HepG2 (cell line): ENCODE measurements around the gene ZNF331. TPM values are rescaled to one million over a fixed set of nuclear protein-coding genes. Genes with fewer than 3 reads are reported as not detected.

Experiments used
- ATAC-seq: fragments of 200-7000 bp; cut with Tn5 transposase; 3 replicates; pipeline ENCODE4 v1.9.1; 2020; ENCODE audit warnings: mild to moderate bottlenecking, moderate library complexity
- BruUV-seq: library from RNA; stranded (reverse); fragments of 400-500 nt; replicated peaks from 2 replicates; lab custom pipeline; 2021; lab: Mats Ljungman, UMichigan
- CTCF ChIA-PET: fragments of 300-600 bp; formaldehyde crosslinking; extraction: SDS; loops from one replicate; lab custom pipeline; 2021; ENCODE audit warnings: low total read pairs, inconsistent platforms, low intra/inter-chr PET ratio; lab: Yijun Ruan, JAX
- POLR2A ChIA-PET: fragments of 350-600 bp; sonication (Branson Sonifier 250); formaldehyde crosslinking; loops from one replicate; lab custom pipeline; 2020; ENCODE audit warnings: antibody characterized with exemption, inconsistent platforms; lab: Yijun Ruan, JAX
- DNase-seq: peaks from one replicate; pipeline ENCODE4 v3.0.0-alpha.2; 2015; ENCODE audit warnings: low spot score
- FAIRE-seq: peaks from 3 replicates; lab custom pipeline; 2011; peaks lifted over from hg19 to GRCh38; lab: Jason Lieb, UNC
- H2AFZ ChIP-seq: one replicate; pipeline ENCODE4 v1.6.1; 2011; ENCODE audit warnings: low read length, inconsistent platforms
- H3K27ac ChIP-seq: fragments of 300-600 bp; 3 replicates; pipeline ENCODE4 v1.8.0; 2011; ENCODE audit warnings: mixed run types, mild to moderate bottlenecking, mixed read lengths, low read length, inconsistent platforms; ENCODE audit not compliant: insufficient read depth; ENCODE audit errors: extremely low read length
- H3K27me3 ChIP-seq, 2 experiments: fragments of 200-600 bp in 1 of 2; 2 replicates in 1 of 2; 3 replicates in 1 of 2; pipeline versions ENCODE4 v1.6.0 to v1.8.0; 2011; ENCODE audit warnings: low read length in 2 of 2, mild to moderate bottlenecking in 2 of 2, moderate library complexity in 2 of 2, inconsistent platforms in 1 of 2; ENCODE audit not compliant: insufficient read depth in 2 of 2, control insufficient read depth in 1 of 2
- H3K36me3 ChIP-seq, 2 experiments: fragments of 200-600 bp in 1 of 2; replicated peaks in 1 of 2; 2 replicates in 1 of 2; 3 replicates in 1 of 2; pipeline versions ENCODE4 v1.5.1 to v1.8.0; 2011; ENCODE audit warnings: low read length in 2 of 2, inconsistent platforms in 1 of 2; ENCODE audit not compliant: insufficient read depth in 2 of 2, control insufficient read depth in 1 of 2
- H3K4me1 ChIP-seq: 2 replicates; pipeline ENCODE4 v1.5.1; 2012; ENCODE audit warnings: low read length, inconsistent platforms; ENCODE audit not compliant: insufficient read depth
- H3K4me2 ChIP-seq: 2 replicates; pipeline ENCODE4 v1.6.0; 2011; ENCODE audit warnings: low read depth, low read length, inconsistent platforms
- H3K4me3 ChIP-seq, 3 experiments: fragments of 200-600 bp in 1 of 3; sonication (generic), shearing (Covaris generic) in 1 of 3; replicated peaks in 1 of 3; 2 replicates each; pipeline ENCODE4 v1.5.1; 2011 to 2016; ENCODE audit warnings: low read length in 3 of 3, inconsistent platforms in 2 of 3, low read depth in 2 of 3, mild to moderate bottlenecking in 2 of 3, control low read depth in 1 of 3, mixed read lengths in 1 of 3; ENCODE audit not compliant: insufficient read depth in 1 of 3
- H3K79me2 ChIP-seq: one replicate; pipeline ENCODE4 v1.6.1; 2011; ENCODE audit warnings: low read length, inconsistent platforms; ENCODE audit not compliant: insufficient read depth
- H3K9ac ChIP-seq: 2 replicates; pipeline ENCODE4 v1.6.0; 2011; ENCODE audit warnings: mild to moderate bottlenecking, low read depth, low read length, inconsistent platforms; ENCODE audit not compliant: insufficient read depth
- H3K9me3 ChIP-seq: 2 replicates; pipeline ENCODE4 v1.5.1; 2012; ENCODE audit warnings: mild to moderate bottlenecking, low read length
- H4K20me1 ChIP-seq: 2 replicates; pipeline ENCODE4 v1.6.0; 2011; ENCODE audit warnings: inconsistent platforms, mild to moderate bottlenecking, low read length, moderate library complexity; ENCODE audit not compliant: insufficient read depth
- AHDC1 ChIP-seq: sonication (generic); formaldehyde crosslinking; IDR thresholded peaks from 2 replicates; pipeline ENCODE4 v1.5.1; 2020; ENCODE audit warnings: mild to moderate bottlenecking, missing genetic modification reagents, borderline replicate concordance
- GFI1 ChIP-seq: sonication (generic); formaldehyde crosslinking; IDR thresholded peaks from 2 replicates; pipeline ENCODE4 v1.5.0; 2020; ENCODE audit warnings: missing genetic modification reagents, mild to moderate bottlenecking, borderline replicate concordance
- GMEB1 ChIP-seq: sonication (generic); formaldehyde crosslinking; IDR thresholded peaks from 2 replicates; pipeline ENCODE4 v1.5.1; 2020; ENCODE audit warnings: missing genetic modification reagents, mild to moderate bottlenecking, borderline replicate concordance
- HDAC1 ChIP-seq: sonication (generic); formaldehyde crosslinking; IDR thresholded peaks from 2 replicates; pipeline ENCODE4 v1.5.1; 2020; ENCODE audit warnings: mild to moderate bottlenecking, missing genetic modification reagents
- IRF9 ChIP-seq: sonication (generic); formaldehyde crosslinking; IDR thresholded peaks from 2 replicates; pipeline ENCODE4 v1.8.0; 2022; ENCODE audit warnings: missing genetic modification reagents, mild to moderate bottlenecking, borderline replicate concordance
- MIXL1 ChIP-seq: IDR thresholded peaks from 2 replicates; pipeline ENCODE4 v1.6.1; 2016
- NBN ChIP-seq: fragments of 450-650 bp; conservative IDR thresholded peaks from 2 replicates; pipeline ENCODE4 v1.6.1; 2017
- SOX13 ChIP-seq, 3 experiments: fragments of 450-650 bp in 1 of 3; sonication (generic) in 1 of 3; formaldehyde crosslinking in 1 of 3; IDR thresholded peaks in 2 of 3; conservative IDR thresholded peaks in 1 of 3; 2 replicates each; pipeline versions ENCODE4 v1.5.0 to v1.6.1; 2016 to 2020; ENCODE audit warnings: antibody characterized with exemption in 1 of 3, mild to moderate bottlenecking in 1 of 3, missing compliant biosample characterization in 1 of 3, missing genetic modification reagents in 1 of 3, moderate library complexity in 1 of 3
- SP5 ChIP-seq: IDR thresholded peaks from 2 replicates; pipeline ENCODE4 v1.6.1; 2016; ENCODE audit warnings: low read depth, borderline replicate concordance
- TARDBP ChIP-seq: sonication (generic); formaldehyde crosslinking; IDR thresholded peaks from 2 replicates; pipeline ENCODE4 v1.8.0; 2022; ENCODE audit warnings: mild to moderate bottlenecking, missing genetic modification reagents
- TEAD3 ChIP-seq: optimal IDR thresholded peaks from 2 replicates; pipeline ENCODE3; 2016; ENCODE audit warnings: borderline replicate concordance
- ZFX ChIP-seq: sonication (generic); formaldehyde crosslinking; IDR thresholded peaks from 2 replicates; pipeline ENCODE4 v1.4.0; 2020; ENCODE audit warnings: mild to moderate bottlenecking, low read depth, missing genetic modification reagents, moderate library complexity
- ZNF160 ChIP-seq: sonication (generic); formaldehyde crosslinking; IDR thresholded peaks from 2 replicates; pipeline ENCODE4 v1.8.0; 2022; ENCODE audit warnings: mild to moderate bottlenecking, inconsistent platforms, missing genetic modification reagents
- ZNF382 ChIP-seq: sonication (generic); formaldehyde crosslinking; IDR thresholded peaks from 2 replicates; pipeline ENCODE4 v1.5.0; 2020; ENCODE audit warnings: missing genetic modification reagents, mild to moderate bottlenecking, borderline replicate concordance
- ZNF383 ChIP-seq: sonication (generic); formaldehyde crosslinking; IDR thresholded peaks from 2 replicates; pipeline ENCODE4 v1.4.0; 2020; ENCODE audit warnings: missing genetic modification reagents, mild to moderate bottlenecking, borderline replicate concordance
- ZNF572 ChIP-seq: sonication (generic); formaldehyde crosslinking; IDR thresholded peaks from 2 replicates; pipeline ENCODE4 v1.5.1; 2020; ENCODE audit warnings: mild to moderate bottlenecking, missing genetic modification reagents
- ZNF7 ChIP-seq: IDR thresholded peaks from 2 replicates; pipeline ENCODE4 v1.6.1; 2016; ENCODE audit warnings: missing biosample characterization, missing genetic modification reagents
- WGBS: methylation state at CpG from one replicate; pipeline ENCODE4 v1.1.6; 2017; ENCODE audit warnings: low lambda C conversion rate; 5-methylcytosine and 5-hydroxymethylcytosine counted together
- in situ Hi-C: cut with HindIII; loops from 2 replicates; pipeline ENCODE4 v1.10.0; 2017; ENCODE audit warnings: low pct_unique_long_range_greater_than_20kb; ENCODE audit not compliant: extremely low pct_ligation_motif_present
- intact Hi-C: fragments of 100-400 bp; cut with micrococcal nuclease; formaldehyde crosslinking; loops from one replicate; pipeline ENCODE4 v1.10.0; 2022; ENCODE audit not compliant: unreplicated experiment
- polyA plus RNA-seq, 8 experiments: library from polyadenylated mRNA; depleted of rRNA in 3 of 8; stranded (reverse) in 7 of 8; unstranded in 1 of 8; fragments of >200 nt; fragmentation: Illumina TruSeq in 4 of 8; extraction: Trizol in 4 of 8; gene quantifications; 2 replicates each; pipeline versions ENCODE4 v1.2.1 to v1.2.3, GENCODE V29; 2011 to 2016; ENCODE audit warnings: low read depth in 4 of 8, missing spikeins in 1 of 8, mixed read lengths in 1 of 8; ENCODE audit not compliant: insufficient read depth in 1 of 8
- total RNA-seq, 5 experiments: library from RNA; depleted of rRNA; stranded (reverse); fragments of >200 nt; fragmentation: Illumina TruSeq; extraction: Trizol; gene quantifications; 2 replicates each; pipeline ENCODE4 v1.2.3, GENCODE V29; 2016; ENCODE audit warnings: low read depth in 1 of 5

The ZNF331 gene
- total and polyA plus RNA-seq, 2 of the 13 experiments (the other 11 are each of a cell fraction or from before 2014, with no cell fraction given) = 8.2 to 13.3 TPM

GRCh38 chr19:53531457-53531856 is 6.5 kb upstream of the ZNF331 start:
- no TSS peak for BruUV-seq
- ChIA-PET POLR2A (interaction anchor here (0.9 to 1.3 kb wide), 2 partner anchors 11 to 23 kb away, joined by 3 to 5 read pairs; no protein-coding TSS in a partner anchor), CTCF (no interaction called here)
- Histone ChIP-seq H3K36me3 (peaks cover 0 to 6% of the 10 kb centered on the region in 2 experiments; a peak in 1 of 5 replicates), H3K79me2 (no peaks in the 10 kb centered on the region), H3K27me3 (no peaks in the 10 kb centered on the region), H3K9me3 (no peaks in the 10 kb centered on the region), H3K4me2 (no peak overlapping the region), H3K4me3 (no peak overlapping the region), H3K4me1 (peaks cover 65% of the 10 kb centered on the region), H4K20me1 (no peaks in the 10 kb centered on the region), H2AFZ (no peak overlapping the region), H3K9ac (peak overlapping the region; percentile 57), H3K27ac (peak overlapping the region; percentile 89)
- in situ Hi-C loops (no loop called here), intact Hi-C loops (no loop called here)
- peak; percentile 52 for DNase-seq
- FAIRE-seq = no peak
- WGBS = 24% methylated on average over 4 of the region's 4 CpGs
- ATAC-seq = peak; percentile 59
- TF ChIP-seq ZNF382 (no peak), SOX13 (IDR thresholded peaks at IDR 0.05) (no peak), SOX13 (CRISPR knock-in tag; conservative IDR thresholded peaks at IDR 0.05 in 1 of 2, IDR thresholded peaks at IDR 0.05 in 1 of 2) (peak in 1 of 2 experiments; percentile 48; a peak in 1 of 4 replicates), ZNF383 (no peak), ZFX (CRISPR knock-in tag) (no peak), NBN (no peak), TARDBP (CRISPR knock-in tag) (peak; percentile 64; the same call in 1 of the 2 replicates), MIXL1 (CRISPR knock-in tag) (peak; percentile 64; the same call in 1 of the 2 replicates), GFI1 (CRISPR knock-in tag) (0 out of 2 replicates have a peak, but pooled peaks have one; percentile 28), TEAD3 (CRISPR knock-in tag) (peak; percentile 33), ZNF572 (CRISPR knock-in tag) (no peak), ZNF160 (no peak), GMEB1 (CRISPR knock-in tag) (no peak; the same call in 1 of the 2 replicates), ZNF7 (CRISPR knock-in tag) (peak; percentile 67; the same call in 1 of the 2 replicates), IRF9 (no peak), AHDC1 (CRISPR knock-in tag) (peak; percentile 87; the same call in 1 of the 2 replicates), HDAC1 (CRISPR knock-in tag) (peak; percentile 49; the same call in 1 of the 2 replicates), SP5 (CRISPR knock-in tag) (no peak)
